ENCODE measurements around the gene RTF2. TPM values are rescaled to one million over a fixed set of nuclear protein-coding genes. Genes with fewer than 3 reads are reported as not detected.

RTF2 gene
- total and polyA plus RNA-seq, 2 of the 4 experiments (the other 2 are of a cell fraction), result 102 to 109 TPM

GRCh38 chr20:56488566-56488965, 20.1 kb downstream of the RTF2 start:
- no peak overlapping the region for H2BK15ac ChIP-seq (ENCODE audit: low read depth, low read length)
- H4K20me1 ChIP-seq (ENCODE audit: insufficient read depth, low read length), result peaks cover 6% of the 10 kb centered on the region
- no peak for DNase-seq
- no peak overlapping the region for H2BK20ac ChIP-seq (ENCODE audit: low read depth, low read length)
- H3K14ac ChIP-seq (replicated peaks; ENCODE audit: low read depth, low read length), result no peak overlapping the region
- H2BK5ac ChIP-seq (ENCODE audit: low read depth, low read length, poor library complexity, severe bottlenecking), result no peak overlapping the region
- no peak for TF ChIP-seq RFX5 (IDR thresholded peaks at IDR 0.05; ENCODE audit: low read depth, low read length)
- TF ChIP-seq MAZ (IDR thresholded peaks at IDR 0.05; ENCODE audit: borderline replicate concordance, low read depth, low read length), result no peak
- no peak for TF ChIP-seq CHD1 (IDR thresholded peaks at IDR 0.05; ENCODE audit: low read depth, low read length)
- TF ChIP-seq USF2 (IDR thresholded peaks at IDR 0.05; ENCODE audit: low read depth, low read length), result no peak
- no peak for TF ChIP-seq MXI1 (IDR thresholded peaks at IDR 0.05; ENCODE audit: borderline replicate concordance, low read depth, low read length)
- no peak for TF ChIP-seq NFE2L2 (IDR thresholded peaks at IDR 0.05; ENCODE audit: low read depth, low read length)
- TF ChIP-seq SMC3 (IDR thresholded peaks at IDR 0.05; ENCODE audit: low read depth, low read length), result no peak
- TF ChIP-seq MAFK (IDR thresholded peaks at IDR 0.05; ENCODE audit: low read depth, low read length), result no peak
- H2BK120ac ChIP-seq (ENCODE audit: low read depth, low read length), result no peak overlapping the region
- no peak overlapping the region for H2AFZ ChIP-seq (replicated peaks; ENCODE audit: low read length, poor library complexity)
- no peak overlapping the region for H3K4ac ChIP-seq (ENCODE audit: low read depth, low read length)
- dilution Hi-C loops (cut with HindIII; ENCODE audit: low sequenced_read_pairs, unreplicated experiment), result no loop called here
- H3K4me3 ChIP-seq (ENCODE audit: insufficient read depth, low read depth, low read length), result no peak overlapping the region
- intact Hi-C loops (cut with micrococcal nuclease), result no loop called here
- H3K4me2 ChIP-seq (ENCODE audit: low read depth, low read length), result no peak overlapping the region
- POLR2A ChIA-PET (ENCODE audit: unreplicated experiment), result no interaction called here
- ATAC-seq (ENCODE audit: low read depth), result no peak
- CTCF ChIA-PET, result no interaction called here
- no peak overlapping the region for H2AK5ac ChIP-seq (ENCODE audit: low read depth, low read length)
- H3K18ac ChIP-seq (ENCODE audit: low read depth, low read length), result no peak overlapping the region
- in situ Hi-C loops (cut with MboI; ENCODE audit: low sequenced_read_pairs), result no loop called here
- BruUV-seq (replicated peaks), result no TSS peak
- H3K27ac ChIP-seq (ENCODE audit: insufficient read depth, low read length), result no peak overlapping the region
- H3K79me1 ChIP-seq (ENCODE audit: low read depth in 1 of 2, low read length in 2 of 2), result peaks cover 29 to 40% of the 10 kb centered on the region in 2 experiments
- no peaks in the 10 kb centered on the region for H3K9me3 ChIP-seq (ENCODE audit: control insufficient read depth, insufficient read depth, low read length)
- H3K56ac ChIP-seq (ENCODE audit: extremely low read depth, insufficient read depth, low read length), result no peak overlapping the region
- H3K9me1 ChIP-seq (ENCODE audit: insufficient read depth, low read length), result no peaks in the 10 kb centered on the region
- H2AK9ac ChIP-seq (replicated peaks; ENCODE audit: low read depth, low read length, poor library complexity), result no peak overlapping the region
- no peak overlapping the region for H4K91ac ChIP-seq (ENCODE audit: insufficient read depth, low read depth, low read length)
- 76% methylated on average over 3 of the region's 5 CpGs; no CpG with 5 or more reads in 1 of the 2 experiments for WGBS, 2 experiments (ENCODE audit: extremely low coverage in 2 of 2, insufficient read length in 1 of 2)
- no peak overlapping the region for H4K5ac ChIP-seq (ENCODE audit: low read depth, low read length)
- no peaks in the 10 kb centered on the region for H3K27me3 ChIP-seq (ENCODE audit: control insufficient read depth, insufficient read depth, low read length)
- no peak overlapping the region for H3K9ac ChIP-seq (ENCODE audit: low read depth, low read length)
- H3K23ac ChIP-seq (ENCODE audit: low read depth, low read length), result no peak overlapping the region
- H3K36me3 ChIP-seq (ENCODE audit: control insufficient read depth, insufficient read depth, low read length), result peaks cover 48% of the 10 kb centered on the region
- peaks cover 2% of the 10 kb centered on the region; the same call in 1 of the 2 replicates for H3K4me1 ChIP-seq (ENCODE audit: control insufficient read depth, insufficient read depth, low read length)
- no peak overlapping the region for H4K8ac ChIP-seq (ENCODE audit: low read depth in 2 of 2, low read length in 2 of 2)
